Measurements from ENCODE around the gene ARL6IP4. TPM values are rescaled to one million over a fixed set of nuclear protein-coding genes. Genes with fewer than 3 reads are reported as not detected.

Gene ARL6IP4
- total and polyA plus RNA-seq, 2 of the 4 experiments (the other 2 are of a cell fraction) = 161 to 254 TPM

- no peak overlapping the region for H2AK5ac ChIP-seq (ENCODE audit: low read depth, low read length)
- H3K14ac ChIP-seq (replicated peaks; ENCODE audit: low read depth, low read length) = no peak overlapping the region
- no peak overlapping the region for H4K5ac ChIP-seq (ENCODE audit: low read depth, low read length)
- no peaks in the 10 kb centered on the region for H3K9me1 ChIP-seq (ENCODE audit: insufficient read depth, low read length)
- DNase-seq (no peak), ATAC-seq (ENCODE audit: low read depth) (no peak)
- H3K9ac ChIP-seq (ENCODE audit: low read depth, low read length) = no peak overlapping the region
- H3K18ac ChIP-seq (ENCODE audit: low read depth, low read length) = no peak overlapping the region
- H2BK5ac ChIP-seq (ENCODE audit: low read depth, low read length, poor library complexity, severe bottlenecking) = no peak overlapping the region
- no peaks in the 10 kb centered on the region; the same call in 1 of the 2 replicates for H4K20me1 ChIP-seq (ENCODE audit: insufficient read depth, low read length)
- BruUV-seq (replicated peaks) = no TSS peak
- H2BK15ac ChIP-seq (ENCODE audit: low read depth, low read length) = no peak overlapping the region
- H2BK120ac ChIP-seq (ENCODE audit: low read depth, low read length) = no peak overlapping the region
- TF ChIP-seq RCOR1 (IDR thresholded peaks at IDR 0.05; ENCODE audit: insufficient replicate concordance, low read length) (no peak), FOS (IDR thresholded peaks at IDR 0.05; ENCODE audit: low read depth, low read length) (no peak), SMC3 (IDR thresholded peaks at IDR 0.05; ENCODE audit: low read depth, low read length) (no peak), CTCF (conservative IDR thresholded peaks at IDR 0.05; ENCODE audit: low read depth, low read length) (no peak), BHLHE40 (IDR thresholded peaks at IDR 0.05; ENCODE audit: low read depth, low read length) (no peak), ELK1 (IDR thresholded peaks at IDR 0.05; ENCODE audit: borderline replicate concordance, low read depth, low read length) (no peak), POLR2A (IDR thresholded peaks at IDR 0.05; ENCODE audit: low read depth, low read length) (no peak), CHD1 (IDR thresholded peaks at IDR 0.05; ENCODE audit: low read depth, low read length) (no peak), CEBPB (IDR thresholded peaks at IDR 0.05; ENCODE audit: low read depth, low read length) (no peak), NFE2L2 (IDR thresholded peaks at IDR 0.05; ENCODE audit: low read depth, low read length) (no peak), USF2 (IDR thresholded peaks at IDR 0.05; ENCODE audit: low read depth, low read length) (no peak), RAD21 (IDR thresholded peaks at IDR 0.05; ENCODE audit: low read length) (no peak), MXI1 (IDR thresholded peaks at IDR 0.05; ENCODE audit: borderline replicate concordance, low read depth, low read length) (no peak), MAFK (IDR thresholded peaks at IDR 0.05; ENCODE audit: low read depth, low read length) (no peak), RFX5 (IDR thresholded peaks at IDR 0.05; ENCODE audit: low read depth, low read length) (no peak), MAZ (IDR thresholded peaks at IDR 0.05; ENCODE audit: borderline replicate concordance, low read depth, low read length) (no peak)
- dilution Hi-C loops (cut with HindIII; ENCODE audit: low sequenced_read_pairs, unreplicated experiment) = loop anchor here (25.0 kb wide), 1 partner anchor 241 kb away; the partner anchor contains the start of genes MPHOSPH9 and MTRFR
- H3K4ac ChIP-seq (ENCODE audit: low read depth, low read length) = no peak overlapping the region
- no peak overlapping the region for H3K4me2 ChIP-seq (ENCODE audit: low read depth, low read length)
- H3K23ac ChIP-seq (ENCODE audit: low read depth, low read length) = no peak overlapping the region
- in situ Hi-C loops (cut with MboI; ENCODE audit: low sequenced_read_pairs) = no loop called here
- no peak overlapping the region for H3K4me3 ChIP-seq (ENCODE audit: insufficient read depth, low read depth, low read length)
- H2BK20ac ChIP-seq (ENCODE audit: low read depth, low read length) = no peak overlapping the region
- H3K36me3 ChIP-seq (ENCODE audit: control insufficient read depth, insufficient read depth, low read length) = peaks cover 38% of the 10 kb centered on the region
- no peak overlapping the region for H3K27ac ChIP-seq (ENCODE audit: insufficient read depth, low read length)
- no peak overlapping the region for H2AFZ ChIP-seq (replicated peaks; ENCODE audit: low read length, poor library complexity)
- no peak overlapping the region for H4K91ac ChIP-seq (ENCODE audit: insufficient read depth, low read depth, low read length)
- H3K4me1 ChIP-seq (ENCODE audit: control insufficient read depth, insufficient read depth, low read length) = no peaks in the 10 kb centered on the region
- no peak overlapping the region for H4K8ac ChIP-seq (ENCODE audit: low read depth in 2 of 2, low read length in 2 of 2)
- ChIA-PET CTCF (no interaction called here), POLR2A (ENCODE audit: unreplicated experiment) (no interaction called here)
- no peaks in the 10 kb centered on the region for H3K79me1 ChIP-seq (ENCODE audit: low read depth in 1 of 2, low read length in 2 of 2)
- no peak overlapping the region for H2AK9ac ChIP-seq (replicated peaks; ENCODE audit: low read depth, low read length, poor library complexity)
- no peaks in the 10 kb centered on the region for H3K9me3 ChIP-seq (ENCODE audit: control insufficient read depth, insufficient read depth, low read length)
- H3K27me3 ChIP-seq (ENCODE audit: control insufficient read depth, insufficient read depth, low read length) = no peaks in the 10 kb centered on the region
- 93% methylated on average over 5 of the region's 7 CpGs; no CpG with 5 or more reads in 1 of the 2 experiments for WGBS, 2 experiments (ENCODE audit: extremely low coverage in 2 of 2, insufficient read length in 1 of 2)
- intact Hi-C loops (cut with micrococcal nuclease) = no loop called here
- H3K56ac ChIP-seq (ENCODE audit: extremely low read depth, insufficient read depth, low read length) = no peak overlapping the region
Measured at GRCh38 chr12:122996188-122996601, 15.7 kb downstream of the ARL6IP4 start.

All from IMR-90 (cell line).